Vagina (tissue), 2 donors: ENCODE data around the gene CSRNP3.

Experiments used
- POLR2A ChIP-seq, 2 donors: fragments of 450-650 bp; IDR thresholded peaks; one replicate each; pipeline ENCODE4 v1.6.1; 2017; ENCODE audit warnings: antibody characterized with exemption in 2 of 2, mild to moderate bottlenecking in 2 of 2, moderate library complexity in 2 of 2
- TF ChIP-seq, protein P1 (sequence below), 3 experiments: fragments of 450-650 bp in 2 of 3; fragments of 200-600 bp in 1 of 3; sonication (generic) in 1 of 3; IDR thresholded peaks; one replicate each; pipeline ENCODE4 v1.5.1; 2017 to 2019; ENCODE audit warnings: antibody characterized with exemption in 3 of 3, mild to moderate bottlenecking in 2 of 3, moderate library complexity in 2 of 3

DNA sequence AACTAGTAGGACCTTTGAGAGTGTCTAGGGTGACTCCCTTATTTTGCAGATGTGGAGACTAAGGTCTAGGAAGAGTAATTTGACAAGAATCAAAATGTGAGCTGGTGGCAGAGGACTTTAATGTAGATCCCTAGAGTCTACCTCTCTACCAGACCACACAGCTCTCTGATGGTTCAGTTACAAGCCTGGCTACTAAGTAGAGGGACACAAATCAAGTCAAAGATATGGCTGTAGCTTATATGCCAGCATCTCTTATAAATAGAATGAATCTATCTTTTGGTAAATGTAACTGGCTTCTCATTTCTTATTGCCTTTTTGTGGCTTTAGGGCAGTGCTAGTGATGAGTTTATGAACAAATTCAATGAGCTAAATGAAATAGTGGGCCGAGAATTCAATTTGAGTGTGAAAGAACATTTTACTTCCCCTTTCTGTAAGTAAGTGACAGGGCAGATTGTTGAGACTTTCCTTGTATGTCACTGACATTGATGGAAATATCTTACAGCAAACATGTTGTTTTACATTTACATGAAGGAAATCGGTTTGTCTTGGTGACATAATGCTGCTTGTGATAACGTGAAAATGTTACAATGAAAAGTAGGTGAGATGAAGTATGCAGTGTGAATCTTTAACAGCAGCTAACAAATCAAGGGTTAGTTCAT lies 28.3 kb downstream of the CSRNP3 start:
- TF ChIP-seq, protein P1, sequence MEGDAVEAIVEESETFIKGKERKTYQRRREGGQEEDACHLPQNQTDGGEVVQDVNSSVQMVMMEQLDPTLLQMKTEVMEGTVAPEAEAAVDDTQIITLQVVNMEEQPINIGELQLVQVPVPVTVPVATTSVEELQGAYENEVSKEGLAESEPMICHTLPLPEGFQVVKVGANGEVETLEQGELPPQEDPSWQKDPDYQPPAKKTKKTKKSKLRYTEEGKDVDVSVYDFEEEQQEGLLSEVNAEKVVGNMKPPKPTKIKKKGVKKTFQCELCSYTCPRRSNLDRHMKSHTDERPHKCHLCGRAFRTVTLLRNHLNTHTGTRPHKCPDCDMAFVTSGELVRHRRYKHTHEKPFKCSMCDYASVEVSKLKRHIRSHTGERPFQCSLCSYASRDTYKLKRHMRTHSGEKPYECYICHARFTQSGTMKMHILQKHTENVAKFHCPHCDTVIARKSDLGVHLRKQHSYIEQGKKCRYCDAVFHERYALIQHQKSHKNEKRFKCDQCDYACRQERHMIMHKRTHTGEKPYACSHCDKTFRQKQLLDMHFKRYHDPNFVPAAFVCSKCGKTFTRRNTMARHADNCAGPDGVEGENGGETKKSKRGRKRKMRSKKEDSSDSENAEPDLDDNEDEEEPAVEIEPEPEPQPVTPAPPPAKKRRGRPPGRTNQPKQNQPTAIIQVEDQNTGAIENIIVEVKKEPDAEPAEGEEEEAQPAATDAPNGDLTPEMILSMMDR (IDR thresholded peaks at IDR 0.05) = no peak
- TF ChIP-seq POLR2A (IDR thresholded peaks at IDR 0.05) = no peak
